H9 (cell line): ENCODE results near the gene VWF. TPM values are rescaled to one million over a fixed set of nuclear protein-coding genes. Genes with fewer than 3 reads are reported as not detected.
"Not testable (repeated sequence)": the region's sequence is repeated elsewhere in the genome, so short reads cannot be mapped to it uniquely, and the experiment has no call there.

Experiments
- DNase-seq: peaks from one replicate; pipeline ENCODE4 v3.0.0-alpha.2; 2017
- H2AFZ ChIP-seq: one replicate; pipeline ENCODE4 v1.6.1; 2013; ENCODE audit warnings: mild to moderate bottlenecking, low read length, control low read depth, moderate library complexity
- H2AK5ac ChIP-seq: 2 replicates; pipeline ENCODE4 v1.6.1; 2013; ENCODE audit warnings: low read length, control low read depth, mixed read lengths; ENCODE audit not compliant: insufficient read length
- H2BK120ac ChIP-seq: one replicate; pipeline ENCODE4 v1.6.1; 2013; ENCODE audit warnings: low read depth, mild to moderate bottlenecking, low read length, control low read depth, inconsistent platforms; ENCODE audit not compliant: poor library complexity, severe bottlenecking
- H2BK12ac ChIP-seq: 2 replicates; pipeline ENCODE4 v1.6.1; 2013; ENCODE audit warnings: low read length, control low read depth, mixed read lengths, low read depth; ENCODE audit not compliant: insufficient read length
- H2BK15ac ChIP-seq: 2 replicates; pipeline ENCODE4 v1.6.1; 2013; ENCODE audit warnings: low read depth, low read length, control low read depth
- H2BK20ac ChIP-seq: one replicate; pipeline ENCODE4 v1.6.1; 2013; ENCODE audit warnings: low read depth, mild to moderate bottlenecking, low read length, control low read depth, inconsistent platforms; ENCODE audit not compliant: poor library complexity, severe bottlenecking
- H2BK5ac ChIP-seq: 2 replicates; pipeline ENCODE4 v1.6.1; 2013; ENCODE audit warnings: low read length, control low read depth, mixed read lengths; ENCODE audit not compliant: insufficient read length
- H3K14ac ChIP-seq: 2 replicates; pipeline ENCODE4 v1.6.1; 2013; ENCODE audit warnings: low read length, control low read depth; ENCODE audit not compliant: insufficient read depth
- H3K18ac ChIP-seq: 2 replicates; pipeline ENCODE4 v1.6.1; 2013; ENCODE audit warnings: low read depth, mild to moderate bottlenecking, mixed read lengths, low read length, control low read depth; ENCODE audit not compliant: insufficient read length
- H3K23ac ChIP-seq: 2 replicates; pipeline ENCODE4 v1.6.1; 2013; ENCODE audit warnings: low read length, control low read depth, mixed read lengths, low read depth; ENCODE audit not compliant: insufficient read length
- H3K23me2 ChIP-seq: 2 replicates; pipeline ENCODE4 v1.6.1; 2013; ENCODE audit warnings: low read depth, mild to moderate bottlenecking, mixed read lengths, low read length, control low read depth; ENCODE audit not compliant: insufficient read length, poor library complexity, severe bottlenecking
- H3K27ac ChIP-seq: 2 replicates; pipeline ENCODE4 v1.5.1; 2013; ENCODE audit warnings: low read length, control low read depth, mixed read lengths, low read depth; ENCODE audit not compliant: insufficient read length
- H3K27me3 ChIP-seq: 2 replicates; pipeline ENCODE4 v1.6.1; 2013; ENCODE audit warnings: low read length, control low read depth, inconsistent platforms; ENCODE audit not compliant: insufficient read depth
- H3K4ac ChIP-seq: 2 replicates; pipeline ENCODE4 v1.6.1; 2013; ENCODE audit warnings: low read depth, mild to moderate bottlenecking, control low read depth, inconsistent platforms, low read length, moderate library complexity
- H3K4me1 ChIP-seq: 2 replicates; pipeline ENCODE4 v1.6.1; 2013; ENCODE audit warnings: low read length, control low read depth, inconsistent platforms; ENCODE audit not compliant: insufficient read depth
- H3K4me2 ChIP-seq: 2 replicates; pipeline ENCODE4 v1.6.1; 2013; ENCODE audit warnings: low read length, control low read depth, mixed read lengths; ENCODE audit not compliant: insufficient read length, insufficient read depth
- H3K56ac ChIP-seq: 2 replicates; pipeline ENCODE4 v1.6.1; 2013; ENCODE audit warnings: low read depth, mild to moderate bottlenecking, mixed read lengths, low read length, control low read depth; ENCODE audit not compliant: insufficient read length
- H3K79me1 ChIP-seq: 2 replicates; pipeline ENCODE4 v1.6.1; 2013; ENCODE audit warnings: low read depth, mild to moderate bottlenecking, moderate library complexity, low read length, control low read depth, inconsistent platforms; ENCODE audit not compliant: insufficient read depth, poor library complexity, severe bottlenecking
- H3K79me2 ChIP-seq: 2 replicates; pipeline ENCODE4 v1.6.1; 2013; ENCODE audit warnings: low read length, control low read depth, inconsistent platforms; ENCODE audit not compliant: insufficient read depth
- H3K9ac ChIP-seq: 2 replicates; pipeline ENCODE4 v1.6.1; 2013; ENCODE audit warnings: low read length, control low read depth, mixed read lengths; ENCODE audit not compliant: insufficient read length; ENCODE audit errors: extremely low read depth
- H3K9me3 ChIP-seq: one replicate; pipeline ENCODE4 v1.6.1; 2013; ENCODE audit warnings: low read depth, low read length, inconsistent platforms; ENCODE audit not compliant: control insufficient read depth
- H3T11ph ChIP-seq: one replicate; pipeline ENCODE4 v1.6.1; 2013; ENCODE audit warnings: mild to moderate bottlenecking, low read length, control low read depth, inconsistent platforms
- H4K20me1 ChIP-seq: one replicate; pipeline ENCODE4 v1.6.1; 2013; ENCODE audit not compliant: control insufficient read depth, insufficient read length, insufficient read depth
- H4K5ac ChIP-seq: 2 replicates; pipeline ENCODE4 v1.6.1; 2013; ENCODE audit warnings: low read depth, mild to moderate bottlenecking, mixed read lengths, low read length, control low read depth; ENCODE audit not compliant: insufficient read length
- H4K8ac ChIP-seq: replicated peaks from 2 replicates; pipeline ENCODE4 v1.6.1; 2013; ENCODE audit warnings: low read length, control low read depth, mixed read lengths, low read depth; ENCODE audit not compliant: insufficient read length
- H4K91ac ChIP-seq: 2 replicates; pipeline ENCODE4 v1.6.1; 2013; ENCODE audit warnings: low read depth, mild to moderate bottlenecking, moderate library complexity, mixed read lengths, low read length, control low read depth; ENCODE audit not compliant: insufficient read length
- H3K27ac Mint-ChIP-seq, 3 experiments: 2 replicates in 2 of 3; 3 replicates in 1 of 3; pipeline ENCODE4 v1.8.0; 2020 to 2021; ENCODE audit warnings: mixed read lengths in 3 of 3, mild to moderate bottlenecking in 1 of 3, moderate library complexity in 1 of 3
- H3K27me3 Mint-ChIP-seq: 2 replicates; pipeline ENCODE4 v1.8.0; 2021; ENCODE audit warnings: low read depth, mild to moderate bottlenecking, moderate library complexity, mixed read lengths
- H3K36me3 Mint-ChIP-seq, 3 experiments: 2 replicates in 2 of 3; 3 replicates in 1 of 3; pipeline ENCODE4 v1.8.0; 2020 to 2021; ENCODE audit warnings: low read depth in 3 of 3, mixed read lengths in 3 of 3; ENCODE audit not compliant: insufficient read depth in 1 of 3
- H3K4me1 Mint-ChIP-seq, 2 experiments: 2 replicates each; pipeline ENCODE4 v1.8.0; 2020; ENCODE audit warnings: mixed read lengths in 2 of 2
- H3K4me3 Mint-ChIP-seq, 2 experiments: 2 replicates in 1 of 2; 3 replicates in 1 of 2; pipeline ENCODE4 v1.8.0; 2020 to 2021; ENCODE audit warnings: mild to moderate bottlenecking in 2 of 2, mixed read lengths in 2 of 2, moderate library complexity in 1 of 2
- H3K9me3 Mint-ChIP-seq, 2 experiments: 2 replicates in 1 of 2; 3 replicates in 1 of 2; pipeline ENCODE4 v1.8.0; 2020; ENCODE audit warnings: mild to moderate bottlenecking in 2 of 2, mixed read lengths in 2 of 2, moderate library complexity in 1 of 2
- CTCF ChIP-seq: fragments of 200-600 bp; sonication (generic); conservative IDR thresholded peaks from 3 replicates; pipeline ENCODE4 v1.8.0; 2021; ENCODE audit warnings: antibody characterized with exemption, mild to moderate bottlenecking
- WGBS: extraction: QIAGEN DNeasy Blood & Tissue Kit; methylation state at CpG from one replicate; pipeline ENCODE4 v1.1.7; 2013; ENCODE audit warnings: missing lambda C conversion rate, low lambda C conversion rate, mixed read lengths; ENCODE audit not compliant: insufficient read length; ENCODE audit errors: extremely low coverage; 5-methylcytosine and 5-hydroxymethylcytosine counted together
- total RNA-seq: library from RNA; stranded (reverse); gene quantifications from 2 replicates; pipeline ENCODE4 v1.2.1, GENCODE V29; 2021

Gene VWF
- total RNA-seq, 1 experiment from 2014 or later = 0.17 TPM

- no peak overlapping the region for H2AFZ ChIP-seq
- H3K79me2 ChIP-seq = no peaks in the 10 kb centered on the region
- no peak overlapping the region for H3K9ac ChIP-seq
- H3K18ac ChIP-seq = no peak overlapping the region
- no peak overlapping the region for H3T11ph ChIP-seq
- Mint-ChIP-seq H3K4me3 (no peak overlapping the region), H3K36me3 (no peaks in the 10 kb centered on the region), H3K9me3 (no peaks in the 10 kb centered on the region), H3K4me1 (no peaks in the 10 kb centered on the region), H3K27me3 (peaks cover 1% of the 10 kb centered on the region; the same call in 1 of the 2 replicates), H3K27ac (no peak overlapping the region)
- WGBS = no CpG with 5 or more reads among the region's 3 CpGs
- no peak overlapping the region for H2BK15ac ChIP-seq
- no peak overlapping the region for H3K14ac ChIP-seq
- no peak for TF ChIP-seq CTCF
- H4K91ac ChIP-seq = no peak overlapping the region
- H2BK20ac ChIP-seq = no peak overlapping the region
- no peaks in the 10 kb centered on the region for H3K4me1 ChIP-seq
- H3K4me2 ChIP-seq = no peak overlapping the region
- H2BK120ac ChIP-seq = no peak overlapping the region
- H2AK5ac ChIP-seq = no peak overlapping the region
- no peak overlapping the region for H4K5ac ChIP-seq
- H3K23ac ChIP-seq = no peak overlapping the region
- no peaks in the 10 kb centered on the region for H3K27me3 ChIP-seq
- H3K56ac ChIP-seq = no peak overlapping the region
- H4K20me1 ChIP-seq = no peaks in the 10 kb centered on the region
- H2BK5ac ChIP-seq = no peak overlapping the region
- no peak overlapping the region for H3K4ac ChIP-seq
- no peak overlapping the region for H3K27ac ChIP-seq
- H4K8ac ChIP-seq = no peak overlapping the region
- H3K9me3 ChIP-seq = no peaks in the 10 kb centered on the region
- no peaks in the 10 kb centered on the region for H3K23me2 ChIP-seq
- H2BK12ac ChIP-seq = no peak overlapping the region
- DNase-seq = no peak
- H3K79me1 ChIP-seq = no peaks in the 10 kb centered on the region
Observed at GRCh38 chr12:6104027-6104426, 20.4 kb downstream of the VWF start.

GRCh38 chr12:6102021-6102420, 22.4 kb downstream of the VWF start:
- not testable (repeated sequence) for DNase-seq, H3K4me3 Mint-ChIP-seq

More at GRCh38 chr12:6102021-6102420, 22.4 kb downstream of the VWF start:
- H3K4me1 Mint-ChIP-seq, H3T11ph ChIP-seq, H3K9me3 ChIP-seq, H3K27me3 Mint-ChIP-seq, H3K23ac ChIP-seq, H3K23me2 ChIP-seq, H3K4ac ChIP-seq, H2AK5ac ChIP-seq, H3K36me3 Mint-ChIP-seq, H3K4me2 ChIP-seq, H2BK12ac ChIP-seq, H4K91ac ChIP-seq, H3K9me3 Mint-ChIP-seq, H2BK120ac ChIP-seq, H3K56ac ChIP-seq, H3K18ac ChIP-seq, H3K4me1 ChIP-seq, H4K8ac ChIP-seq, H3K79me2 ChIP-seq, H4K20me1 ChIP-seq, H3K27ac Mint-ChIP-seq, H2AFZ ChIP-seq, H3K79me1 ChIP-seq, H3K27me3 ChIP-seq, H2BK15ac ChIP-seq, H3K14ac ChIP-seq, H3K9ac ChIP-seq, H3K27ac ChIP-seq, H4K5ac ChIP-seq, H2BK5ac ChIP-seq, H2BK20ac ChIP-seq: not testable (repeated sequence)
- WGBS = no CpG with 5 or more reads among the region's 5 CpGs
